Central memory CD8-positive, alpha-beta T cell (primary cell): Measurements from ENCODE around the gene SERTM2.
"Not testable (repeated sequence)": the region's sequence is repeated elsewhere in the genome, so short reads cannot be mapped to it uniquely, and the experiment has no call there.

Experiments used
- ATAC-seq: fragments of 150-1000 bp; cut with Tn5 transposase; replicated peaks from 2 replicates; pipeline ENCODE4 v1.10.0; 2022; ENCODE audit warnings: mild to moderate bottlenecking, moderate FRiP score, moderate number of reproducible peaks; ENCODE audit not compliant: poor library complexity, severe bottlenecking; ENCODE audit errors: extremely low read depth
- DNase-seq, 2 donors: peaks; one replicate each; pipeline ENCODE4 v3.0.0; 2021; ENCODE audit warnings: low spot score in 2 of 2
- H3K27ac Mint-ChIP-seq: one replicate; pipeline ENCODE4 v1.8.0; 2022; ENCODE audit warnings: low read depth, mild to moderate bottlenecking, moderate library complexity, mixed read lengths
- H3K27me3 Mint-ChIP-seq: one replicate; pipeline ENCODE4 v1.8.0; 2022; ENCODE audit warnings: mixed read lengths
- H3K36me3 Mint-ChIP-seq: one replicate; pipeline ENCODE4 v1.8.0; 2022; ENCODE audit warnings: mild to moderate bottlenecking, moderate library complexity, mixed read lengths; ENCODE audit not compliant: insufficient read depth
- H3K4me1 Mint-ChIP-seq: one replicate; pipeline ENCODE4 v1.8.0; 2022; ENCODE audit warnings: mixed read lengths
- H3K4me3 Mint-ChIP-seq: one replicate; pipeline ENCODE4 v1.8.0; 2022; ENCODE audit warnings: mild to moderate bottlenecking, moderate library complexity, mixed read lengths
- H3K9me3 Mint-ChIP-seq: one replicate; pipeline ENCODE4 v1.8.0; 2022; ENCODE audit warnings: mixed read lengths

Gene SERTM2

DNA sequence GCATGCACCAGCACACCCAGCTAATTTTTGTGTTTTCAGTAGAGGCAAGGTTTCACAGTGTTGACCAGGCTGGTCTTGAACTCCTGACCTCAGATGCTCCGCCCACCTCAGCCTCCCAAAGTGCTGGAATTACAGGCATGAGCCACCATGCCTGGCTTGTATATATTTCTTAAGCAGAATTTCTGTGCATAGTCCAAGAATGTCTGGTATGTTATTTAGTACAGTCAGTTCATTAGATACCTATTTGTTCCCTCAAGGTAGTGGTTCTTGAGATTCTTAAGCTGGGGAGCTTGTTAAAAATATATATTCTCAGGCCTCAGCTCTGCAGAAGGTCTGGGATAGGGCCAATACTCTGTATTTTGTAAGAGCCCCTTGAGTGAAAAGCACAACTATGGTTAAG lies 4.6 kb upstream of the SERTM2 start:
- no peak overlapping the region for H3K27ac Mint-ChIP-seq
- H3K36me3 Mint-ChIP-seq: no peaks in the 10 kb centered on the region
- H3K27me3 Mint-ChIP-seq: no peaks in the 10 kb centered on the region
- no peaks in the 10 kb centered on the region for H3K9me3 Mint-ChIP-seq
- no peaks in the 10 kb centered on the region for H3K4me1 Mint-ChIP-seq
- no peak overlapping the region for H3K4me3 Mint-ChIP-seq
- ATAC-seq (no peak), DNase-seq (no peak)

DNA sequence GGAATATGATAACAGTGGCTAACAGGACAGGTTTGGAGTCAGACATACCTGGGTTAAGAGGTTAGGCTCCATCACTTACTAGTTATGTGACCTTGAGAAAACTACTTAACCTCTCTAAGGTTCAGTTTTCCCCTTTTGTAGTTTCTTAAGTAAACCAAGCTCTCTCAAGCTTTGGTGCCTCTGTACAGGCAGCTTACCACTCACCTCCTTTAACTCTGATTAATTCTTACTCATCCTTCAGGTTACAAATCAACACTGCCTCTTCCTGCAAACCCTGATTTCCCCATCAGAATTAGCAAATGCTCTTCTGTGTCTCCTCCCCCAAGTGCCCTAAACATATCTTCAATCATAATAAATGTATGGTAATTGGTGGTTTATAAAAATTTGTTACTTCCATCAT lies 3.5 kb upstream of the SERTM2 start:
- ATAC-seq (no peak), DNase-seq (no peak)
- Mint-ChIP-seq H3K9me3 (no peaks in the 10 kb centered on the region), H3K4me1 (no peaks in the 10 kb centered on the region), H3K27ac (no peak overlapping the region), H3K36me3 (no peaks in the 10 kb centered on the region), H3K27me3 (no peaks in the 10 kb centered on the region), H3K4me3 (no peak overlapping the region)

DNA sequence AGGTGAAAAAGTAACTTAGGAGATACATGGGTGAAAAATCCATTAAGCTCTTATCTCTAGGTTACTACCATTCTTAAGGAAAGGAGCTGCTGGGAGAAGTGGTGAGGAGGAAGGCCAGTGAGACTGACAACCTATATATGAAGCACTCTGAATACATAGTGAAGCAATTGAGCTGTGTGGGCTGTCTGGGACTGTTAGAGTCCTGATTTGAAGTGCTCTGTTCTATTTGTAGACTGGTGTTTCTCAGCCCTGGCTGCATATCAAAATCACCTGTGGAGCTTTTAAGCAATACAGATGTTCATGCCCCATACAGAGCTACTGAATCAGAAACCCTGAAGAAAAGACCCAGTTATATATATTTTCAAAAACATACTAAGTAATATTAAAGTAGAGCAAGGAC lies 3.9 kb downstream of the SERTM2 start:
- Mint-ChIP-seq H3K27me3 (no peaks in the 10 kb centered on the region), H3K27ac (no peak overlapping the region), H3K4me1 (no peaks in the 10 kb centered on the region), H3K4me3 (no peak overlapping the region), H3K9me3 (no peaks in the 10 kb centered on the region), H3K36me3 (peaks cover 2% of the 10 kb centered on the region)
- DNase-seq (no peak), ATAC-seq (no peak)

DNA sequence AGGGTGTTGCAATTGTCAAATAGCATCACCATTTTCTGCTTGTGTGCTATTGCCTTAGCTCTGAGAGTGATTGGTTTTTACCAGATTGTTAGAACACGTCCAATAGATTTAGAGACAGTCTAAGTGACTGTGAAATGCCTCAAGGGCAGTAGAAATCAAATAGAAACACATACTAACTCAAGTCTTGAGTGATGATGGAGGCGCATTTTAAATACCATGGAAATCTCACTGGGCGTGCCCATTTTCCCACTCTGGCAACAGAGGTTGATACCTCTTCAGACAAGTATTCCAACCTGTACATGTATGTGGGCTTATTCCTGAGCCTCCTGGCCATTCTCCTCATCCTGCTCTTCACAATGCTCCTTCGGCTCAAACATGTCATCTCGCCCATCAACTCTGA lies 7.2 kb downstream of the SERTM2 start:
- no peaks in the 10 kb centered on the region for H3K4me1 Mint-ChIP-seq
- H3K4me3 Mint-ChIP-seq: no peak overlapping the region
- H3K27ac Mint-ChIP-seq: no peak overlapping the region
- no peaks in the 10 kb centered on the region for H3K9me3 Mint-ChIP-seq
- H3K27me3 Mint-ChIP-seq: no peaks in the 10 kb centered on the region
- no peak for ATAC-seq
- H3K36me3 Mint-ChIP-seq: peaks cover 2% of the 10 kb centered on the region
- DNase-seq: no peak

- Mint-ChIP-seq H3K36me3 (peaks cover 2% of the 10 kb centered on the region), H3K27me3 (no peaks in the 10 kb centered on the region), H3K9me3 (no peaks in the 10 kb centered on the region), H3K4me3 (no peak overlapping the region), H3K4me1 (no peaks in the 10 kb centered on the region), H3K27ac (no peak overlapping the region)
- ATAC-seq (no peak), DNase-seq (no peak)
Measured at GRCh38 chrX:111519215-111519614, 7.8 kb downstream of the SERTM2 start.

DNA sequence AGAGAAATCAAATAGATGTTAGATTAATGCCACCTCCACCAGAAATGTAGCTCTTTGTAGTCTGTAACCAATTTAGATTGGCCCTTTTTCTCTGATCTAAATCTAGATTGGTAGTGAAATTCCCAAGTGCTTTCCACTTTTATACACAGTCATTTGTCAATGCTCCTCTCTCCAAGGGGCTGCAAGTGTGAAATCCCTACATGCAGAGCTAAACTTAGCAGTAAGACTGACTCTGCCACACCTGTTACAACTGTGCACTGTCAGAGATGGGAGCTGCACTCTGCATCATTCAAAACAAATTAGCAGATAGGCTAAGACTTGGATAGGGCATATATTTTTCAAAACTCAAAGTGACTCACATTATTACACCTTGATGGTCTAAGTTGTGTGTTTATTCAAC lies 9.1 kb downstream of the SERTM2 start:
- Mint-ChIP-seq H3K27me3 (no peaks in the 10 kb centered on the region), H3K9me3 (peaks cover 10% of the 10 kb centered on the region)

DNA sequence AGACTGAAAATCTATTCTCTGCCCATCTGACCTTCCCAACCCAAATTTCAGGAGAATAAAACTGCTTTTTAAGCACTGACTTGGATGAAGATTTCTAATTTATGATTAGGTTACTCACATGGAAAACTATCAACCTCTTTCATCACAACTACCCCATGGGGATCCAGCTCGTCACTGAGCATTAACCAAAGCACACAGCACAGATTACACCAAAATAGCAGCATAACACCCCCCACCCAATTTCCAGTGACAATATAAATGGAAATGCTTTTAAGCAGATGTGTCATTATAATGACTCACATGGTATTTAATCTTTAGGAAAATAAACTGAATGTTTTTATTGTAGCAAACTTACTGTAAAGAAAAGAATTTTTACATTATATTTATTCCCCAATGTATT lies 9.7 kb downstream of the SERTM2 start:
- Mint-ChIP-seq H3K4me3 (no peak overlapping the region), H3K27ac (no peak overlapping the region), H3K36me3 (peaks cover 2% of the 10 kb centered on the region), H3K27me3 (no peaks in the 10 kb centered on the region), H3K9me3 (peaks cover 10% of the 10 kb centered on the region), H3K4me1 (no peaks in the 10 kb centered on the region)
- DNase-seq: no peak
- no peak for ATAC-seq

More for the DNA sequence above, 9.1 kb downstream of the SERTM2 start:
- H3K4me1 Mint-ChIP-seq: no peaks in the 10 kb centered on the region
- H3K4me3 Mint-ChIP-seq: no peak overlapping the region
- H3K27ac Mint-ChIP-seq: no peak overlapping the region
- no peak for DNase-seq
- no peak for ATAC-seq
- peaks cover 2% of the 10 kb centered on the region for H3K36me3 Mint-ChIP-seq

GRCh38 chrX:111543212-111543741 lies 31.8 kb downstream of the SERTM2 start:
- ATAC-seq: no peak

GRCh38 chrX:111549235-111549634 lies 37.8 kb downstream of the SERTM2 start:
- H3K4me3 Mint-ChIP-seq, ATAC-seq, H3K9me3 Mint-ChIP-seq, H3K36me3 Mint-ChIP-seq, H3K27me3 Mint-ChIP-seq, DNase-seq, H3K27ac Mint-ChIP-seq, H3K4me1 Mint-ChIP-seq: not testable (repeated sequence)

More at GRCh38 chrX:111543212-111543741, 31.8 kb downstream of the SERTM2 start:
- Mint-ChIP-seq H3K27ac (no peak overlapping the region), H3K27me3 (no peaks in the 10 kb centered on the region), H3K4me1 (no peaks in the 10 kb centered on the region), H3K36me3 (no peaks in the 10 kb centered on the region), H3K9me3 (no peaks in the 10 kb centered on the region), H3K4me3 (no peak overlapping the region)
- no peak for DNase-seq

GRCh38 chrX:111555406-111555958 lies 44.0 kb downstream of the SERTM2 start:
- Mint-ChIP-seq H3K27me3 (no peaks in the 10 kb centered on the region), H3K4me1 (no peaks in the 10 kb centered on the region), H3K27ac (no peak overlapping the region), H3K4me3 (no peak overlapping the region), H3K9me3 (no peaks in the 10 kb centered on the region), H3K36me3 (no peaks in the 10 kb centered on the region)
- ATAC-seq: no peak
- no peak for DNase-seq

DNA sequence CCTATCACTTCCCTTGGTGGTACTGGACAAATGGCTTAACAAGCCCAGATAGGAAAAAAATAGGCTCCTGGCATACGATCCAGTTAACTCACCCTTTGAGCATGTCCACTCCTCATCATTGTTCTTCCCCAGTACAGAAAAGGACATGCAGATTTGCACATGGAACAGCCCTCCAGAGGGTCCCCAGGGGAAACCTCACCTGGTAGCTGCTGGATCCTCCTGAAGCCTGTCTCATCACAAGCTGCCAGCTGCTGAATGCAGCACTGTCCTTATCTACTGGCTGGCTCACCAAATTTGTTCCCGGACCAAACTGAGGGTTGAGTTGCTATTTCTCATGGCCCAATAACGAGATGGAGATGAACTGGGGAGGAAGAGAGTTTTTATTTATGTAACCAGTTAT lies 49.4 kb downstream of the SERTM2 start:
- ATAC-seq: no peak
- H3K36me3 Mint-ChIP-seq: no peaks in the 10 kb centered on the region
- H3K4me1 Mint-ChIP-seq: no peaks in the 10 kb centered on the region
- no peak overlapping the region for H3K27ac Mint-ChIP-seq
- H3K27me3 Mint-ChIP-seq: no peaks in the 10 kb centered on the region
- no peak for DNase-seq
- H3K4me3 Mint-ChIP-seq: no peak overlapping the region
- no peaks in the 10 kb centered on the region for H3K9me3 Mint-ChIP-seq

GRCh38 chrX:111561851-111562250 lies 50.4 kb downstream of the SERTM2 start:
- Mint-ChIP-seq H3K27ac (no peak overlapping the region), H3K4me1 (no peaks in the 10 kb centered on the region), H3K36me3 (no peaks in the 10 kb centered on the region), H3K9me3 (no peaks in the 10 kb centered on the region), H3K4me3 (no peak overlapping the region), H3K27me3 (no peaks in the 10 kb centered on the region)
- DNase-seq (no peak), ATAC-seq (no peak)

- ATAC-seq (no peak), DNase-seq (no peak)
- Mint-ChIP-seq H3K4me1 (no peaks in the 10 kb centered on the region), H3K4me3 (no peak overlapping the region), H3K27ac (no peak overlapping the region), H3K9me3 (no peaks in the 10 kb centered on the region), H3K36me3 (no peaks in the 10 kb centered on the region), H3K27me3 (no peaks in the 10 kb centered on the region)
Measured at GRCh38 chrX:111567542-111568255, 56.3 kb downstream of the SERTM2 start.
